Type B pancreatic cell (in vitro differentiated cells): ENCODE results near the gene MORN2. TPM values are rescaled to one million over a fixed set of nuclear protein-coding genes. Genes with fewer than 3 reads are reported as not detected.

Experiments used
- DNase-seq: peaks from one replicate; pipeline ENCODE4 v3.0.0; 2021; ENCODE audit warnings: mixed read lengths; ENCODE audit not compliant: unreplicated experiment; ENCODE audit errors: extremely low spot score
- H3K27ac Mint-ChIP-seq: 2 replicates; pipeline ENCODE4 v1.8.0; 2021; ENCODE audit warnings: mild to moderate bottlenecking, mixed read lengths
- H3K27me3 Mint-ChIP-seq: 2 replicates; pipeline ENCODE4 v1.8.0; 2021; ENCODE audit warnings: mixed read lengths
- H3K36me3 Mint-ChIP-seq: 2 replicates; pipeline ENCODE4 v1.8.0; 2021; ENCODE audit warnings: mixed read lengths
- H3K4me1 Mint-ChIP-seq: one replicate; pipeline ENCODE4 v1.8.0; 2021; ENCODE audit warnings: mixed read lengths; ENCODE audit not compliant: unreplicated experiment
- H3K4me3 Mint-ChIP-seq: 2 replicates; pipeline ENCODE4 v1.8.0; 2021; ENCODE audit warnings: mild to moderate bottlenecking, mixed read lengths
- H3K9me3 Mint-ChIP-seq: 2 replicates; pipeline ENCODE4 v1.8.0; 2021; ENCODE audit warnings: mixed read lengths
- total RNA-seq: library from RNA; stranded (reverse); gene quantifications from 2 replicates; pipeline ENCODE4 v1.2.1, GENCODE V29; 2021; ENCODE audit warnings: low replicate concordance
- TF ChIP-seq, protein P1 (sequence below): fragments of 200-600 bp; sonication (generic); conservative IDR thresholded peaks from 2 replicates; pipeline ENCODE4 v1.5.0; 2021; ENCODE audit warnings: antibody characterized with exemption, mild to moderate bottlenecking

Gene MORN2
- total RNA-seq, 1 donor from 2014 or later = 19.7 TPM

DNA sequence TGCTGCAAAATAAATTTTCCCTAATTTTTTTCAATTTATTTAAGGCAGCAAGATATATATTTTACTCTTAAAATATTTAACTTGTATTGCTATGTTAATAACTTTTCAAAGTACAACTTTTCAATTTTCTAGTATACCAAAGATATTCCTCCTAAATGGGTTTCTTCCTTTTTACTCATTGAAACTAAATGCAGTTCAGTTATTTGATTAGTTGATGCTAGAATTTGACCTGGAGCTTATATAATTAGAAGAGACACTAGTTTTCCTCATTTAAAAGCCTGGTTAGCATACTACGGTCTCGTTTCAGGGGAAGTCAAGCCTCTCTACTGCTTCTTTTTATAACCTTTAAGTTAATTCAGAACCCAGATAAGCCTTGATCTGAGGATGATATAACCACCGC is 13.8 kb downstream of the MORN2 start, which contains the start of gene ARHGEF33:
TSS of gene ARHGEF33 (plus strand) at position 301 of the 400 bp plus-strand sequence. CDS start 29,573 bp downstream, outside the sequence.
- Mint-ChIP-seq H3K36me3 (no peaks in the 10 kb centered on the region), H3K27me3 (no peaks in the 10 kb centered on the region), H3K4me1 (no peaks in the 10 kb centered on the region), H3K27ac (no peak within 1 kb of the TSS), H3K4me3 (no peak within 1 kb of the TSS), H3K9me3 (no peaks in the 10 kb centered on the region)
- TF ChIP-seq, protein P1, sequence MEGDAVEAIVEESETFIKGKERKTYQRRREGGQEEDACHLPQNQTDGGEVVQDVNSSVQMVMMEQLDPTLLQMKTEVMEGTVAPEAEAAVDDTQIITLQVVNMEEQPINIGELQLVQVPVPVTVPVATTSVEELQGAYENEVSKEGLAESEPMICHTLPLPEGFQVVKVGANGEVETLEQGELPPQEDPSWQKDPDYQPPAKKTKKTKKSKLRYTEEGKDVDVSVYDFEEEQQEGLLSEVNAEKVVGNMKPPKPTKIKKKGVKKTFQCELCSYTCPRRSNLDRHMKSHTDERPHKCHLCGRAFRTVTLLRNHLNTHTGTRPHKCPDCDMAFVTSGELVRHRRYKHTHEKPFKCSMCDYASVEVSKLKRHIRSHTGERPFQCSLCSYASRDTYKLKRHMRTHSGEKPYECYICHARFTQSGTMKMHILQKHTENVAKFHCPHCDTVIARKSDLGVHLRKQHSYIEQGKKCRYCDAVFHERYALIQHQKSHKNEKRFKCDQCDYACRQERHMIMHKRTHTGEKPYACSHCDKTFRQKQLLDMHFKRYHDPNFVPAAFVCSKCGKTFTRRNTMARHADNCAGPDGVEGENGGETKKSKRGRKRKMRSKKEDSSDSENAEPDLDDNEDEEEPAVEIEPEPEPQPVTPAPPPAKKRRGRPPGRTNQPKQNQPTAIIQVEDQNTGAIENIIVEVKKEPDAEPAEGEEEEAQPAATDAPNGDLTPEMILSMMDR = no peak
- DNase-seq = no peak

DNA sequence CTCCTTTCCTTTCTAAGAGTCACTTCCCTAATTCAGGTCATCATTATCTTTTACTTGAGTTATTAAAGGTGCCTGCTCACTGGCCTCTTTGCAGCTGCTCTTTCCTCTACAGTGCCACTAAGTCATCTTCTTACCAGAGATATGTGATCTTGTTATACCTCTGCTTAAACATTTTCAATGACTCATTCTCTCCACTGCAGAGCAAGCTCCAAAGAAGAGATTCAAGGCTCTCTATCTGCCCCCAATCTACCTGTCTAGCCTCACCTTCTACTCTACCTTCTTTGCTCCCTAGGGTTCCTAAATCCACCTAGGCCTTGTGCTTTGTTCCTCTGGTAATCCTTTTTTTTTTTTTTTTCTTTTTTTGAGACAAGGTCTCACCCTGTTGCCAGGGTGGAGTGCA is 17.0 kb downstream of the MORN2 start:
- TF ChIP-seq, protein P1 = no peak
- H3K36me3 Mint-ChIP-seq = no peaks in the 10 kb centered on the region
- H3K4me3 Mint-ChIP-seq = no peak overlapping the region
- no peak for DNase-seq
- no peak overlapping the region for H3K27ac Mint-ChIP-seq
- H3K9me3 Mint-ChIP-seq = no peaks in the 10 kb centered on the region
- H3K27me3 Mint-ChIP-seq = no peaks in the 10 kb centered on the region
- no peaks in the 10 kb centered on the region for H3K4me1 Mint-ChIP-seq

DNA sequence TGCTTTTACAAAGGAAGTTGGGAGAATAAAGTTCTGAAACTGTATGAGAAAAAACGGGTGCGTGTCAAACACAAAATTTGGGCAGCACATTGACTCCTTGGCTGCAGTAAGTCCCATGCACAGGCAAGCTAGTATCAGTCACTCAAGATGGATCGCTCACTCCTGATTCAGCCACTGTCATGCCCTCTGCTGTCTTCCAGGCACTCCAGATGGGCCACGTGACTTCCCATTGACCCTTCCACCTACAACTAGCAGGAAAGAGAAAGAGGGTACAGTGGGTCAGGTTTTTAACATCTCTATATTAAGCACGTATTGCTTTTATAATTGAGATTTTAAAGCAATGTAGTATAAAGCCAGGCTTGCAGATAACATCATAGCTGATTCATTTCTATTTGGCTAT is 22.5 kb downstream of the MORN2 start:
- TF ChIP-seq, protein P1 = no peak
- no peak overlapping the region for H3K4me3 Mint-ChIP-seq
- H3K9me3 Mint-ChIP-seq = no peaks in the 10 kb centered on the region
- no peak overlapping the region for H3K27ac Mint-ChIP-seq
- no peaks in the 10 kb centered on the region for H3K4me1 Mint-ChIP-seq
- H3K36me3 Mint-ChIP-seq = no peaks in the 10 kb centered on the region
- H3K27me3 Mint-ChIP-seq = no peaks in the 10 kb centered on the region
- DNase-seq = no peak

- H3K36me3 Mint-ChIP-seq = no peaks in the 10 kb centered on the region
- no peaks in the 10 kb centered on the region for H3K27me3 Mint-ChIP-seq
- H3K27ac Mint-ChIP-seq = no peak overlapping the region
- H3K9me3 Mint-ChIP-seq = no peaks in the 10 kb centered on the region
- no peaks in the 10 kb centered on the region for H3K4me1 Mint-ChIP-seq
- TF ChIP-seq, protein P1 = no peak
- no peak overlapping the region for H3K4me3 Mint-ChIP-seq
- DNase-seq = no peak
Measured at GRCh38 chr2:38900726-38901125, 24.9 kb downstream of the MORN2 start.

DNA sequence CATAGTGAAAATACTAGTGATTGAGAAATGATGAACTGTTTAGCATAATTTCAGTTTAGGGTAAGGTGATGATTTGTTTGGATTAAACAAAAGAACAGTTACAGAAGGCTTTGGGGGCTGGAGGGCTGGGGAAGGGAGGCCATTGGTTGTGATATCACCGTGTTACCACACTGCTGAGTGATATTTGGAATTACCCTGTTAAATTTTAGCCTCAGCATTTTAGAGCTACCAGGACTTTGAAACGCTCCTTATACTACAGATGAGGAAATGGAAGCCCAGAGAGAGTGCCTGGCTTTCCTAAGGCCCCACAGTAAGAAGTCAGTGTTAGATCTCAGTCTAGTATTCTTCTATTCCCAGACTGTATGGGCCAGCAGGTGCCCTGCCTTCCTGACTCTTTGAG is 29.5 kb downstream of the MORN2 start:
- no peaks in the 10 kb centered on the region for H3K36me3 Mint-ChIP-seq
- TF ChIP-seq, protein P1 = no peak
- DNase-seq = no peak
- H3K9me3 Mint-ChIP-seq = no peaks in the 10 kb centered on the region
- no peaks in the 10 kb centered on the region for H3K4me1 Mint-ChIP-seq
- H3K27ac Mint-ChIP-seq = no peak overlapping the region
- no peaks in the 10 kb centered on the region for H3K27me3 Mint-ChIP-seq
- H3K4me3 Mint-ChIP-seq = no peak overlapping the region

DNA sequence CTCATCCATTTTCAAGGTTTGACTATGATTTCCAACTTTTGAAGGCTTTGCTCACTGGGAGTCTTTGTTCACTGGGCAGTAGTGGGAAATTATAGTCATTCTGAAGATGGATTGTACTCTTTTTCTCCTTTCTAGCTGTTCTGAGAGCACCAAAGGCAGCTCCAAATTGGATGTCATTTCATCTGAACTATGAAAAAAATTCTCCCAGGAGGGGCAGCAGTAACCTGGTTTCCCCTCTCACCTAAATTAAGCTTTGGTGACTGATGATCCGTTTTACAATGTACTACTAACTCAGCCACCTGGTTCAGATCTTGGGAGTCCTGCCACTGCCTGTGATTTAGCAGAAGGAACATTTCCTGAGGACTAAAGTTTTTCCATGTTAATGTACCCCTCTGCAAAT is 31.5 kb downstream of the MORN2 start:
- peaks cover 9% of the 10 kb centered on the region for H3K4me1 Mint-ChIP-seq
- no peaks in the 10 kb centered on the region for H3K9me3 Mint-ChIP-seq
- TF ChIP-seq, protein P1 = no peak
- no peak overlapping the region for H3K27ac Mint-ChIP-seq
- no peak overlapping the region for H3K4me3 Mint-ChIP-seq
- no peaks in the 10 kb centered on the region for H3K27me3 Mint-ChIP-seq
- no peak for DNase-seq
- no peaks in the 10 kb centered on the region for H3K36me3 Mint-ChIP-seq
